ENCODE results near the gene LSAMP. TPM values are rescaled to one million over a fixed set of nuclear protein-coding genes. Genes with fewer than 3 reads are reported as not detected.

Gene LSAMP
- total and polyA plus RNA-seq, 2 of the 13 experiments (the other 11 are each of a cell fraction or from before 2014, with no cell fraction given) = not detected

DNA sequence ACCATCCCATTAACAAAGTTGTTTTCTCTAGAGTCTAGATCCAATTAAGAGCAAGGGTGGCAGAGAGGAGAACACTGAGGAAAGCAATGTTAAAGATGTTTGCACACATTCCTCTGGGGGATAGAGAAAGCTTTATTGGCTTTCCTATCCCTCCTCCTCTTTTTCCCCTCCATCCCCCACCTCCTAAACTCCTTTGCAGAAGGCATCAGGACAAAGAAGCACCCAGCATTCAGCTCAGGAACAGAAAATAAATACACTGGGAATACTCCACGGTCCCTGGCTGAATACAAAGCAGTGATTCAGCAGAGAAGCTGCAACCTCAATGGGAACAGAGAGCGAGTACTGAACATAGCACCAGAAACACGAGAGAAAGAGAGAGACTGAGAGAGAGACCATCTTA, 21.9 kb downstream of the LSAMP start:
- H3K27ac ChIP-seq (ENCODE audit: extremely low read length, insufficient read depth, low read length) = no peak overlapping the region
- DNase-seq (ENCODE audit: low spot score) (no peak), FAIRE-seq (no peak), ATAC-seq (no peak)
- no peak overlapping the region for H3K4me2 ChIP-seq (ENCODE audit: low read depth, low read length)
- TF ChIP-seq, protein P1, sequence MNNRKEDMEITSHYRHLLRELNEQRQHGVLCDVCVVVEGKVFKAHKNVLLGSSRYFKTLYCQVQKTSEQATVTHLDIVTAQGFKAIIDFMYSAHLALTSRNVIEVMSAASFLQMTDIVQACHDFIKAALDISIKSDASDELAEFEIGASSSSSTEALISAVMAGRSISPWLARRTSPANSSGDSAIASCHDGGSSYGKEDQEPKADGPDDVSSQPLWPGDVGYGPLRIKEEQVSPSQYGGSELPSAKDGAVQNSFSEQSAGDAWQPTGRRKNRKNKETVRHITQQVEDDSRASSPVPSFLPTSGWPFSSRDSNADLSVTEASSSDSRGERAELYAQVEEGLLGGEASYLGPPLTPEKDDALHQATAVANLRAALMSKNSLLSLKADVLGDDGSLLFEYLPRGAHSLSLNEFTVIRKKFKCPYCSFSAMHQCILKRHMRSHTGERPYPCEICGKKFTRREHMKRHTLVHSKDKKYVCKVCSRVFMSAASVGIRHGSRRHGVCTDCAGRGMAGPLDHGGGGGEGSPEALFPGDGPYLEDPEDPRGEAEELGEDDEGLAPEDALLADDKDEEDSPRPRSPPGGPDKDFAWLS (CRISPR knock-in tag; IDR thresholded peaks at IDR 0.05; ENCODE audit: borderline replicate concordance) = no peak
- no peak for TF ChIP-seq ZNF552 (CRISPR knock-in tag; IDR thresholded peaks at IDR 0.05; ENCODE audit: borderline replicate concordance)
- no peak for TF ChIP-seq ZMYM4 (CRISPR knock-in tag; IDR thresholded peaks at IDR 0.05)
- TF ChIP-seq ZFP41 (CRISPR knock-in tag; IDR thresholded peaks at IDR 0.05; ENCODE audit: borderline replicate concordance) = no peak
- no peak for TF ChIP-seq ZNF543 (CRISPR knock-in tag; IDR thresholded peaks at IDR 0.05)
- TF ChIP-seq JARID2 (CRISPR knock-in tag; IDR thresholded peaks at IDR 0.05; ENCODE audit: insufficient replicate concordance) = no peak
- no peak for TF ChIP-seq THAP11 (CRISPR knock-in tag; IDR thresholded peaks at IDR 0.05)
- no peak for TF ChIP-seq NFRKB (IDR thresholded peaks at IDR 0.05)
- TF ChIP-seq ZNF501 (CRISPR knock-in tag; IDR thresholded peaks at IDR 0.05) = no peak
- no peak for TF ChIP-seq SPEN (CRISPR knock-in tag; IDR thresholded peaks at IDR 0.05; ENCODE audit: low read depth)
- TF ChIP-seq, protein P2, sequence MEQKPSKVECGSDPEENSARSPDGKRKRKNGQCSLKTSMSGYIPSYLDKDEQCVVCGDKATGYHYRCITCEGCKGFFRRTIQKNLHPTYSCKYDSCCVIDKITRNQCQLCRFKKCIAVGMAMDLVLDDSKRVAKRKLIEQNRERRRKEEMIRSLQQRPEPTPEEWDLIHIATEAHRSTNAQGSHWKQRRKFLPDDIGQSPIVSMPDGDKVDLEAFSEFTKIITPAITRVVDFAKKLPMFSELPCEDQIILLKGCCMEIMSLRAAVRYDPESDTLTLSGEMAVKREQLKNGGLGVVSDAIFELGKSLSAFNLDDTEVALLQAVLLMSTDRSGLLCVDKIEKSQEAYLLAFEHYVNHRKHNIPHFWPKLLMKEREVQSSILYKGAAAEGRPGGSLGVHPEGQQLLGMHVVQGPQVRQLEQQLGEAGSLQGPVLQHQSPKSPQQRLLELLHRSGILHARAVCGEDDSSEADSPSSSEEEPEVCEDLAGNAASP (CRISPR knock-in tag; IDR thresholded peaks at IDR 0.05; ENCODE audit: borderline replicate concordance) = no peak
- no peak for TF ChIP-seq ARID2 (CRISPR knock-in tag; IDR thresholded peaks at IDR 0.05; ENCODE audit: borderline replicate concordance)
- TF ChIP-seq, protein P3, sequence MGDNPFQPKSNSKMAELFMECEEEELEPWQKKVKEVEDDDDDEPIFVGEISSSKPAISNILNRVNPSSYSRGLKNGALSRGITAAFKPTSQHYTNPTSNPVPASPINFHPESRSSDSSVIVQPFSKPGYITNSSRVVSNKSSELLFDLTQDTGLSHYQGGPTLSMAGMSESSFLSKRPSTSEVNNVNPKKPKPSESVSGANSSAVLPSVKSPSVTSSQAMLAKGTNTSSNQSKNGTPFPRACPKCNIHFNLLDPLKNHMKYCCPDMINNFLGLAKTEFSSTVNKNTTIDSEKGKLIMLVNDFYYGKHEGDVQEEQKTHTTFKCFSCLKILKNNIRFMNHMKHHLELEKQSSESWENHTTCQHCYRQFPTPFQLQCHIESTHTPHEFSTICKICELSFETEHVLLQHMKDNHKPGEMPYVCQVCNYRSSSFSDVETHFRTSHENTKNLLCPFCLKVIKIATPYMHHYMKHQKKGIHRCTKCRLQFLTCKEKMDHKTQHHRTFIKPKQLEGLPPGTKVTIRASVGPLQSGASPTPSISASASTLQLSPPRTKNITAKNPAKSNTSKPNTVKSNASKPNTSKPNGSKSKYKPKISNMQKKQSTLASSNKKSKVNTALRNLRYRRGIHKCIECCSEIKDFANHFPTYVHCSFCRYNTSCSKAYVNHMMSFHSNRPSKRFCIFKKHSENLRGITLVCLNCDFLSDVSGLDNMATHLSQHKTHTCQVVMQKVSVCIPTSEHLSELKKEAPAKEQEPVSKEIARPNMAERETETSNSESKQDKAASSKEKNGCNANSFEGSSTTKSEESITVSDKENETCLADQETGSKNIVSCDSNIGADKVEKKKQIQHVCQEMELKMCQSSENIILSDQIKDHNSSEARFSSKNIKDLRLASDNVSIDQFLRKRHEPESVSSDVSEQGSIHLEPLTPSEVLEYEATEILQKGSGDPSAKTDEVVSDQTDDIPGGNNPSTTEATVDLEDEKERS (CRISPR knock-in tag; IDR thresholded peaks at IDR 0.05) = no peak
- TF ChIP-seq, protein P4, sequence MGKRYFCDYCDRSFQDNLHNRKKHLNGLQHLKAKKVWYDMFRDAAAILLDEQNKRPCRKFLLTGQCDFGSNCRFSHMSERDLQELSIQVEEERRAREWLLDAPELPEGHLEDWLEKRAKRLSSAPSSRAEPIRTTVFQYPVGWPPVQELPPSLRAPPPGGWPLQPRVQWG (CRISPR knock-in tag; IDR thresholded peaks at IDR 0.05; ENCODE audit: borderline replicate concordance, low read depth) = no peak
- TF ChIP-seq TEAD2 (CRISPR knock-in tag; IDR thresholded peaks at IDR 0.05) = no peak
- TF ChIP-seq, protein P5, sequence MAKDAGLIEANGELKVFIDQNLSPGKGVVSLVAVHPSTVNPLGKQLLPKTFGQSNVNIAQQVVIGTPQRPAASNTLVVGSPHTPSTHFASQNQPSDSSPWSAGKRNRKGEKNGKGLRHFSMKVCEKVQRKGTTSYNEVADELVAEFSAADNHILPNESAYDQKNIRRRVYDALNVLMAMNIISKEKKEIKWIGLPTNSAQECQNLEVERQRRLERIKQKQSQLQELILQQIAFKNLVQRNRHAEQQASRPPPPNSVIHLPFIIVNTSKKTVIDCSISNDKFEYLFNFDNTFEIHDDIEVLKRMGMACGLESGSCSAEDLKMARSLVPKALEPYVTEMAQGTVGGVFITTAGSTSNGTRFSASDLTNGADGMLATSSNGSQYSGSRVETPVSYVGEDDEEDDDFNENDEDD (CRISPR knock-in tag; IDR thresholded peaks at IDR 0.05; ENCODE audit: borderline replicate concordance) = no peak
- H4K20me1 ChIP-seq (ENCODE audit: insufficient read depth, low read length) = no peaks in the 10 kb centered on the region
- H2AFZ ChIP-seq (ENCODE audit: low read length) = no peak overlapping the region
- H3K79me2 ChIP-seq (ENCODE audit: insufficient read depth, low read length) = no peaks in the 10 kb centered on the region
- 0 out of 2 replicates have a peak, but pooled peaks cover 6% of the 10 kb centered on the region for H3K4me1 ChIP-seq (ENCODE audit: insufficient read depth, low read length)
- no peaks in the 10 kb centered on the region for H3K27me3 ChIP-seq (ENCODE audit: control insufficient read depth in 1 of 2, insufficient read depth in 2 of 2, low read length in 2 of 2)
- no peaks in the 10 kb centered on the region for H3K36me3 ChIP-seq (replicated peaks in 1 of 2; ENCODE audit: control insufficient read depth in 1 of 2, insufficient read depth in 2 of 2, low read length in 2 of 2)
- WGBS (ENCODE audit: low lambda C conversion rate) = 0% methylated on average over 3 of the region's 3 CpGs
- no TSS peak for BruUV-seq (replicated peaks)
- ChIA-PET POLR2A (no interaction called here), CTCF (ENCODE audit: low intra/inter-chr PET ratio, low total read pairs) (no interaction called here)
- no peak overlapping the region for H3K9ac ChIP-seq (ENCODE audit: insufficient read depth, low read depth, low read length)
- no peak overlapping the region for H3K4me3 ChIP-seq (replicated peaks in 1 of 3; ENCODE audit: insufficient read depth in 1 of 3, low read depth in 2 of 3, low read length in 3 of 3)
- H3K9me3 ChIP-seq (ENCODE audit: low read length) = no peaks in the 10 kb centered on the region
- intact Hi-C loops (cut with micrococcal nuclease; ENCODE audit: unreplicated experiment) (no loop called here), in situ Hi-C loops (cut with HindIII; ENCODE audit: extremely low pct_ligation_motif_present, low pct_unique_long_range_greater_than_20kb) (no loop called here)

All from HepG2 (cell line).